NCI-H82 treated with DMSO at 0.1 percent for 48 hours (cell line): ENCODE measurements around the gene FAM181B.
A peak's percentile ranks its signal among the peaks of the same experiment; 100 is the strongest.
"Not testable (repeated sequence)": the region's sequence is repeated elsewhere in the genome, so short reads cannot be mapped to it uniquely, and the experiment has no call there.

Experiments used
- DNase-seq: peaks from one replicate; lab custom pipeline; 2025; ENCODE audit not compliant: unreplicated experiment; lab: John Stamatoyannopoulos, UW

Gene FAM181B

GRCh38 chr11:82732734-82733443 lies 775 bp downstream of the FAM181B start:
- no peak for DNase-seq

- no peak for DNase-seq
Observed at GRCh38 chr11:82732348-82732733, 1.3 kb downstream of the FAM181B start.

DNA sequence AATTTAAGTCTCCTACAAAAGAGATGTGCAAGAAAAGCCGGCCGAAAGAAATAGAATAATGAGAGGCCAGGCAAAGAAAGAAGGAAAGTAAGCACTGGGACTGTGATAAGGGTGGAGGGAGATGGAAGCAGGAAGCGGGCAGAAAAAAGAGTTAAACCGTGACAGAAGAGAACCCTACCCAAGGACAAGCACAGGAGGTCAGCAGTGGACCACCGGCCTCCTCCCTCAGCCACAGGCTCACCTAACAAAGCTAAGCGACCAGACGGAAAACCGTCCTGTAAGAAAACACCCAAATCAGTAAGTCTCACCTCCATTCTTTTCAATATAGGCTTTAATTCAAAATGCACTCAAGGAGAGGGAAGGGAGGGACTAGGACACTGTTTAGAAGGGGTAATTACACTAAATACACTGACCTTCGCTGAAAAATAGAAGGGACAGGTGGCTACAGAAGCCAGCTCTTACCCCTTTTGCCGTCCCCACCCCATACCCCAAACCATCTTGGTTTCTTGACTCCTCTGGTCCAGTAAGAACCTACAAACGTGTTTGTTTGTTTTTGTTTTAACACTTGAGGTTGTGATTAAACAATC lies 1.9 kb downstream of the FAM181B start:
- DNase-seq, result no peak

DNA sequence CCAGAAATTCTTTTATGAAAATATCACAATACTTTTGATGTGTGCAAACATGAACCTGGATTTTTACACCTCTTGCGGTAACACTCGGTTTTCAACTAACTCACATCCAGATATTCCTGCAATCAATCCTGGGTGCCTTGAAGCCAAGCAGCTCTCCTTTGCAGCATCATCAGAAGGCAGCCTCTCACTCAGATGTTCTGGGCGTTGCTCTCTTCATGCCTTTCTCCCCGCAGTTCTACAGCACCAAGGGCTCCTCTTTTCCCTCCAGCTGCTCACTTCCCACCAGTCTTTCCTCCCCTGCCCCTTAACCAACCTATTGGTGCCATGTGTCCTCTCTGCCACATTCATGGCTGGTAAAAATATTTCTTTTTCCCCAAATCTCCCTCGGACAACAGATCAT lies 2.9 kb downstream of the FAM181B start:
- DNase-seq, result no peak

GRCh38 chr11:82730286-82730685 lies 3.4 kb downstream of the FAM181B start:
- DNase-seq, result no peak

- DNase-seq, result no peak
Observed at GRCh38 chr11:82724026-82724425, 9.6 kb downstream of the FAM181B start.

DNA sequence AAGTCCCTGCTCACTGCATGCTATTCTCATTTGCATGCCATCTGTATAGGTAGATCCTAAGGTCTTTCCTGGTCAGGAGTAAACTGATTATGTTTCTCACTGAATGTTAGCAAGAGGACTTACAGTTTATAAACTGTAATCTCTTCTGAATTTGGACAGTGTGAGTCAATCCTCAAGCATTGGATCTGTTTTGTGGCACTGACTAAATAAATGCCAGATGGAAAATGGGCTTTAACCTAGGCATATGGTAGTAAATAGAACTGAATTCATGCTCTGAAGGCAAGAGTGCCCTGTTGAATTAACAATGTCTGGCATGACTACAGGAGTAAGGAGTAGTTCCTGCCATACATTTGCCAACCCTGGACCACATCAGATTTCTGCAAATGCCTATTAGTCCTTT lies 11.4 kb downstream of the FAM181B start:
- no peak for DNase-seq

DNA sequence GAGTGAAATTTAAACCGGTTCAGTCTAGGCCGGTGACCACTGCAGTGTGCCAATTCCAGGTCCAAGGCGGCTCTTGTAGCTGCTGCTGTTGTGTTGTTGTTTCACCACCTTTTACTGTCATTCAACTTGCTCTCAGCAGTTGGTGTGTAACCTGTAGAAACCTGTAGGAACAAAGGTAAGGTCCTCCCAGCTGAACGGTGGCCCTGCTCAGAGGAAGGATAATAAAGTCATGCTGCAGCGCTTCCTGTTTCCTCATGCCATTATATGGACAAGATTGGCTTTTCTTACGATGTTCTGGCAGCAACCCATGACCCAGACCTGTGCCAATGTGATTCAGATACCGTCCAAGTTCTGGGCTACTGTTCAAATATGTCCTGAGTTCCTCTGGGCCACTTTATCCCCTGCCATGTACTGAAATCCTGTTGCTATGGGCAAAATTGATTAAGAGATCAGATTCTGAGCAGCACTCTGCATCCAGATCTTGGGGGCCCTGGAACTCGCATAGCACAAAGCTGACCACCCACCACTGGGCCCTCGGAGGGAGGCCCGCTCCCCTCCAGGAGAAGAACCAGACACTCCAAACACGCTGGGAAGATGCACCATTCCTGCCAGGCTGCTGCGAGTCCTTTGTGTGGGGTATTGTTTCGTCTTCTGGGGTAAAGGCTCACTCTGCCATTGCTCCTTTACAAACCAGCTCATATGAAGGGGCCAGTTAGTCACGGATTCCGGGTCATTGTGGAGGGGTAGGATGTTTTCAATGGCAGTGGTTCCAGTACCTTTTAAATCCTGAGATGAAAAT lies 13.2 kb downstream of the FAM181B start:
- DNase-seq, result no peak

GRCh38 chr11:82719361-82720105 lies 14.1 kb downstream of the FAM181B start:
- DNase-seq, result no peak

DNA sequence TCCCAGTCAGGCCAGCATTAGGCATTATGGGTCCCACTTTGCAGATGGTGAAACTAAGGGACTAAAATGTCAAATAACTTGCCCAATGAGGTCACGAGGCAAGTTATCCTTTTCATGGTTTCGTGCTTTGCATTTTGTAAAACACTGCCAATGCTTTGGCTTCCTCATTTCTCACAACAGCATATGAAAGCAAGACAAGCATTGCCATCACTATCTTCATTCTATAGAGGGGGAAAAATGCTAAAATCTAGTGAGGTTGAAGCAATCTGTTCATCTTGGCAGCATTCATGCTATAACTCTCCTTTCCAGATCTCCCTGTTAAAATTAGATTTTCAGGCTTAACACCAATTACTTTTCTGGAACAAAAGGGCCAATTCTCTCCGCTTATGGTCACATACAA lies 14.8 kb downstream of the FAM181B start:
- DNase-seq, result no peak

- DNase-seq, result peak; percentile 30
Observed at GRCh38 chr11:82718307-82718706, 15.4 kb downstream of the FAM181B start.

GRCh38 chr11:82714346-82715174 lies 19.1 kb downstream of the FAM181B start:
- no peak for DNase-seq

GRCh38 chr11:82711648-82712047 lies 22.0 kb downstream of the FAM181B start:
- no peak for DNase-seq

DNA sequence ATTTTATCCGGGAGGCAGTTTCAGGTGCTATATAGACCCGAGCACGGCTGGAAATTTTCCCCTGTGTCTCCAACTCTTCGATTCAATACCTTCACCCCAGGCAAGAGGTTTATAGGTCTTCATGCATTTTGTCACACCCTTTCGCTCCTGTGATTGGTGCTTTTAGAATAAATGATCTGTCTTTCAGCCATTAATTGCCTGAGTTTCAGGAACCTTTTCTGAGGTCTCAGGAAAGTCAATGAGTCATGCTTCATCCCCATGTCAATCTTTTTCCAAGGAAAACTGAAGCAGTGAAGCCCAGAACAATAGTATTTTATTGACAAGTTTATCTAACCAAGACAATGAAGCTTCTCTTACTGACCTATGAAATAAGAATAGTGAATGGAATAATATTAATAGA lies 29.9 kb downstream of the FAM181B start:
- DNase-seq, result no peak

DNA sequence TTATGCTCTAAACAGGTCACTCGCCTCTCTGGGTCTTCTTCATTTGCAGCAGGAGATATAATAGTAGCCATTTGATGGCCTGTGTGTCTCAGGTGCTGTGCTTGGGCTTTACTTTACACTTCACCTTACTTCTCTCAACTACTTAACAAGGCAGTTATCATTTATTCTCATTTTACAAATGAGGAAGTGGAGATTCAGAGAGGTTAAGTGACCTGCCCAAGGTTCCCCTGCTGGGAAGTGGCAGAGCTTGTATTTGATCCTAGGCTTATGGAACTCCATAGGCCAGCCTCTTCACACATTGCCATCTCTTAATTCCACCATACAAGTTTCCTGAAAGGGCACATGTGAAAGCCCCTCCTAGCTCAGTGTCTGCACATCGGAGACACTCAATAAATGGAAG lies 30.4 kb downstream of the FAM181B start:
- DNase-seq, result no peak

GRCh38 chr11:82701847-82702520 lies 31.7 kb downstream of the FAM181B start:
- DNase-seq, result no peak

DNA sequence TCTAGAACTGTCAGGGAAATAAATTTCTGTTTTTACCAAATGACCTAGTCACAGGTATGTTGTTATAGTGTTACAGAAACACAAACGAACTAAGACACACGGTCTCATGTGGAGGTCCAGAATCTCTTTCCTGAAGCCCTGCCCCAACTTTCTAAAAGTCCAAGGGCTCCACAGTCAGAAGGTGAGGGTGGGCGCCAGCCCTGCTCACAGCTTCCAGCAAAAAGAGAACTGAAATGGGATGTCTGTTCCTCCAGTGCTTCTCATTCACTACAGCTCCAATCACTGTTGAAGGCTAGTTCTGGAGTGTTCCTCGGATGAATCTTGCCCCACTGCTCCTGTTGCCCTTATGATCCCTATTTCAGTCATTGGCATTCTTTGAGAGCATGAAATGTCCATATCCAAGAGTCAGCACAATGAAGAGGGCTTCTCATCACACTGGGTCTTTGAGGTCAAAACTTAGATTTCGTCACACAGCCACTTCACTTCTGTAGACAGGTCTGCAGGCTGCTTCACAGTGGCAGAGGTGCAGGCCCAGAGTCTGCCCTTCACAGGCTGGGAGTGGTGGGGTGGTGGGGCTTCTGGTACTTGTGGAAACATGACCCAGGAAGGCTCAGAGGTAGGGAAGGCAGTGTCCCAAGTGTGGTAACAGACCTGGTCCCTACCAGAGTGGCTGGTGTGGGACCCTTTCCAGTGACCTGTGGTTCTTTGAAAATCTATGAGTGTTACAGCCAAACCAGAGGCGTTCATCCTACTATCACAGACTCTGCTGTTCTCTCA lies 34.9 kb downstream of the FAM181B start:
- no peak for DNase-seq

GRCh38 chr11:82692981-82693380 lies 40.7 kb downstream of the FAM181B start:
- DNase-seq, result no peak

DNA sequence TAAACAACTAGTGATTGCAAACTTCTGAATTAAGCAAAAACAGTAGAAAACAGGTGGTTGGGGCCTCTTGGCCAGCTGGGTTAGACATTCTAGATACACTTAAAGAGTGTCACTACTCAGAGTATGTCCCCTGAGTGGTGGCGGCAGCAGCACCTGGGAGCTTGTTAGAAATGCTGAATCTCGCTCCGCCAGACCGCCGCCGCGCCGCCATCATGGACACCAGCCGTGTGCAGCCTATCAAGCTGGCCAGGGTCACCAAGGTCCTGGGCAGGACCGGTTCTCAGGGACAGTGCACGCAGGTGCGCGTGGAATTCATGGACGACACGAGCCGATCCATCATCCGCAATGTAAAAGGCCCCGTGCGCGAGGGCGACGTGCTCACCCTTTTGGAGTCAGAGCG lies 44.3 kb downstream of the FAM181B start:
- DNase-seq, result not testable (repeated sequence)
